ENCODE measurements around the gene TNFRSF12A. TPM values are rescaled to one million over a fixed set of nuclear protein-coding genes. Genes with fewer than 3 reads are reported as not detected.
A peak's percentile ranks its signal among the peaks of the same experiment; 100 is the strongest.

Gene TNFRSF12A
- 10 to 100 TPM; 11.6 to 27.3 TPM for total RNA-seq

GRCh38 chr16:3020247-3020603, at the start of gene TNFRSF12A:
Gene TNFRSF12A (plus strand): TSS chr16:3020368. CDS start chr16:3020398, 30 bp downstream.
- no peak for TF ChIP-seq CTCF (IDR thresholded peaks at IDR 0.05)
- intact Hi-C loops (cut with DNase I), result no loop called here

GRCh38 chr16:2970563-2970962, 49.6 kb upstream of the TNFRSF12A start:
- DNase-seq, result no peak
- H3K4me3 ChIP-seq, result peak overlapping the region; percentile 84
- H3K36me3 ChIP-seq, result no peaks in the 10 kb centered on the region
- no peaks in the 10 kb centered on the region for H3K9me3 ChIP-seq
- H3K4me1 ChIP-seq, result peaks cover 14% of the 10 kb centered on the region
- peak overlapping the region; percentile 76 to 89 for H3K9ac ChIP-seq (ENCODE audit: low read depth in 2 of 2, low read length in 2 of 2)
- no peak for TF ChIP-seq CTCF (IDR thresholded peaks at IDR 0.05)
- no peak overlapping the region for H3K27ac ChIP-seq
- peaks cover 26% of the 10 kb centered on the region for H3K27me3 ChIP-seq
- intact Hi-C loops (cut with DNase I), result no loop called here

More at GRCh38 chr16:3020247-3020603, at the start of gene TNFRSF12A:
- peak; percentile 86 for DNase-seq
- peaks cover 18% of the 10 kb centered on the region for H3K4me1 ChIP-seq
- H3K27ac ChIP-seq, result peak within 1 kb of the TSS; percentile 96
- peak within 1 kb of the TSS; percentile 79 for H3K4me3 ChIP-seq
- peak within 1 kb of the TSS; percentile 83 to 96 for H3K9ac ChIP-seq (ENCODE audit: low read depth in 2 of 2, low read length in 2 of 2)
- no peaks in the 10 kb centered on the region for H3K27me3 ChIP-seq
- no peaks in the 10 kb centered on the region for H3K9me3 ChIP-seq
- H3K36me3 ChIP-seq, result no peaks in the 10 kb centered on the region

- no peak overlapping the region for H3K9ac ChIP-seq (ENCODE audit: low read depth in 2 of 2, low read length in 2 of 2)
- intact Hi-C loops (cut with DNase I), result no loop called here
- H3K36me3 ChIP-seq, result no peaks in the 10 kb centered on the region
- H3K27me3 ChIP-seq, result peaks cover 18% of the 10 kb centered on the region
- TF ChIP-seq CTCF (IDR thresholded peaks at IDR 0.05), result no peak
- no peak overlapping the region for H3K4me3 ChIP-seq
- peaks cover 14% of the 10 kb centered on the region for H3K4me1 ChIP-seq
- DNase-seq, result no peak
- H3K9me3 ChIP-seq, result no peaks in the 10 kb centered on the region
- H3K27ac ChIP-seq, result no peak overlapping the region
These were observed 48.8 kb upstream of the TNFRSF12A start for GRCh38 chr16:2971134-2971984.

GRCh38 chr16:2971985-2972784, 48.0 kb upstream of the TNFRSF12A start:
- no peak for TF ChIP-seq CTCF (IDR thresholded peaks at IDR 0.05)
- intact Hi-C loops (cut with DNase I), result no loop called here
- Histone ChIP-seq H3K27me3 (peaks cover 10% of the 10 kb centered on the region), H3K9me3 (no peaks in the 10 kb centered on the region), H3K4me3 (no peak overlapping the region), H3K27ac (no peak overlapping the region), H3K9ac (ENCODE audit: low read depth in 2 of 2, low read length in 2 of 2) (no peak overlapping the region), H3K36me3 (no peaks in the 10 kb centered on the region), H3K4me1 (peaks cover 13% of the 10 kb centered on the region)
- no peak for DNase-seq

- intact Hi-C loops (cut with DNase I), result no loop called here
- peaks cover 9% of the 10 kb centered on the region for H3K4me1 ChIP-seq
- no peak for DNase-seq
- peaks cover under 1% of the 10 kb centered on the region for H3K27me3 ChIP-seq
- no peak overlapping the region for H3K4me3 ChIP-seq
- H3K9ac ChIP-seq (ENCODE audit: low read depth in 2 of 2, low read length in 2 of 2), result no peak overlapping the region
- TF ChIP-seq CTCF (IDR thresholded peaks at IDR 0.05), result no peak
- no peak overlapping the region for H3K27ac ChIP-seq
- no peaks in the 10 kb centered on the region for H3K36me3 ChIP-seq
- no peaks in the 10 kb centered on the region for H3K9me3 ChIP-seq
These were observed 47.1 kb upstream of the TNFRSF12A start for GRCh38 chr16:2973093-2973492.

Measured in colonic mucosa (tissue), 4 donors.